Stimulated activated CD4-positive, alpha-beta T cell treated with anti-CD3 and anti-CD28 coated beads, Interleukin-4, amount 100 ng/mL, for 48 hours (primary cell): ENCODE data around the gene SIK3.

Source experiments
- DNase-seq, 2 donors: peaks; one replicate each; pipeline ENCODE4 v3.0.0-alpha.2; 2020; ENCODE audit warnings: low read depth in 2 of 2

The SIK3 gene

GRCh38 chr11:117110294-117110950 lies 12.2 kb upstream of the SIK3 start:
- DNase-seq: no peak

- DNase-seq: no peak
Measured at GRCh38 chr11:117107701-117108590, 9.7 kb upstream of the SIK3 start.

- DNase-seq: no peak
Measured at GRCh38 chr11:117100556-117100955, 2.3 kb upstream of the SIK3 start.

- no peak for DNase-seq
Measured at GRCh38 chr11:117099696-117100095, 1.5 kb upstream of the SIK3 start.

- peak in 1 of 2 donors; percentile 32 for DNase-seq
Measured at GRCh38 chr11:117097389-117098268, 599 bp downstream of the SIK3 start.

- DNase-seq: no peak
Measured at GRCh38 chr11:117097014-117097388, 1.2 kb downstream of the SIK3 start.

- no peak for DNase-seq
Measured at GRCh38 chr11:117096201-117096991, 1.8 kb downstream of the SIK3 start.

GRCh38 chr11:117095284-117096161 lies 2.7 kb downstream of the SIK3 start:
- no peak for DNase-seq

GRCh38 chr11:117094776-117095175 lies 3.5 kb downstream of the SIK3 start:
- no peak for DNase-seq

GRCh38 chr11:117092951-117093590 lies 5.2 kb downstream of the SIK3 start:
- no peak for DNase-seq

- DNase-seq: no peak
Measured at GRCh38 chr11:117091753-117092477, 6.3 kb downstream of the SIK3 start.

GRCh38 chr11:117090111-117090706 lies 8.0 kb downstream of the SIK3 start:
- no peak for DNase-seq

- DNase-seq: no peak
Measured at GRCh38 chr11:117089685-117090084, 8.5 kb downstream of the SIK3 start.

- no peak for DNase-seq
Measured at GRCh38 chr11:117087446-117087845, 10.8 kb downstream of the SIK3 start.

- DNase-seq: no peak
Measured at GRCh38 chr11:117084992-117085391, 13.2 kb downstream of the SIK3 start.

- DNase-seq: no peak
Measured at GRCh38 chr11:117083011-117083935, 15.0 kb downstream of the SIK3 start.

- DNase-seq: no peak
Measured at GRCh38 chr11:117081908-117082307, 16.3 kb downstream of the SIK3 start.

GRCh38 chr11:117080370-117080769 lies 17.9 kb downstream of the SIK3 start:
- DNase-seq: no peak
